Activated T-cell treated with anti-CD3 and anti-CD28 coated beads, Interleukin-2, amount 50 U/mL, for 72 hours (primary cell): ENCODE measurements around the gene SECTM1. TPM values are rescaled to one million over a fixed set of nuclear protein-coding genes. Genes with fewer than 3 reads are reported as not detected.
A peak's percentile ranks its signal among the peaks of the same experiment; 100 is the strongest.
"Not testable (repeated sequence)": the region's sequence is repeated elsewhere in the genome, so short reads cannot be mapped to it uniquely, and the experiment has no call there.

Experiments
- ATAC-seq, 2 donors: fragments of 150-1000 bp; cut with Tn5 transposase; replicated peaks in 1 of 2; 2 replicates each; pipeline ENCODE4 v1.10.0; 2021; ENCODE audit warnings: moderate library complexity in 2 of 2, mild to moderate bottlenecking in 1 of 2
- DNase-seq, 2 donors: peaks; one replicate each; pipeline ENCODE4 v3.0.0; 2021 to 2022; ENCODE audit warnings: mixed read lengths in 1 of 2
- H3K27ac Mint-ChIP-seq: one replicate; pipeline ENCODE4 v1.8.0; 2022; ENCODE audit warnings: mild to moderate bottlenecking, moderate library complexity, mixed read lengths
- H3K27me3 Mint-ChIP-seq: one replicate; pipeline ENCODE4 v1.8.0; 2022; ENCODE audit warnings: low read depth, mixed read lengths
- H3K36me3 Mint-ChIP-seq, 2 donors: one replicate each; pipeline ENCODE4 v1.8.0; 2022; ENCODE audit warnings: mixed read lengths in 2 of 2, mild to moderate bottlenecking in 1 of 2; ENCODE audit not compliant: insufficient read depth in 2 of 2
- H3K4me1 Mint-ChIP-seq: one replicate; pipeline ENCODE4 v1.8.0; 2022; ENCODE audit warnings: low read depth, mixed read lengths
- H3K4me3 Mint-ChIP-seq, 2 donors: one replicate each; pipeline ENCODE4 v1.8.0; 2022; ENCODE audit warnings: mild to moderate bottlenecking in 2 of 2, mixed read lengths in 2 of 2, moderate library complexity in 2 of 2
- H3K9me3 Mint-ChIP-seq, 2 donors: one replicate each; pipeline ENCODE4 v1.8.0; 2022; ENCODE audit warnings: mixed read lengths in 2 of 2
- total RNA-seq, 2 donors: library from RNA; stranded (reverse); gene quantifications; one replicate each; pipeline ENCODE4 v1.2.3, GENCODE V29; 2022

SECTM1 gene
- total RNA-seq, 2 donors from 2014 or later, result 3.3 to 12.6 TPM

GRCh38 chr17:82348866-82349265 is 15.3 kb upstream of the SECTM1 start:
- Mint-ChIP-seq H3K27ac (no peak overlapping the region), H3K4me1 (peaks cover 18% of the 10 kb centered on the region), H3K4me3 (no peak overlapping the region), H3K27me3 (peaks cover 6% of the 10 kb centered on the region), H3K9me3 (no peaks in the 10 kb centered on the region), H3K36me3 (no peaks in the 10 kb centered on the region)
- DNase-seq (no peak), ATAC-seq (no peak)

GRCh38 chr17:82348434-82348833 is 14.9 kb upstream of the SECTM1 start:
- ATAC-seq, result no peak

GRCh38 chr17:82347994-82348393 is 14.4 kb upstream of the SECTM1 start:
- not testable (repeated sequence) for H3K27ac Mint-ChIP-seq, H3K4me3 Mint-ChIP-seq, DNase-seq, H3K27me3 Mint-ChIP-seq, ATAC-seq, H3K36me3 Mint-ChIP-seq, H3K9me3 Mint-ChIP-seq
- peaks cover 18% of the 10 kb centered on the region for H3K4me1 Mint-ChIP-seq

More at GRCh38 chr17:82348434-82348833, 14.9 kb upstream of the SECTM1 start:
- DNase-seq, result no peak
- Mint-ChIP-seq H3K9me3 (no peaks in the 10 kb centered on the region), H3K27ac (no peak overlapping the region), H3K27me3 (peaks cover 6% of the 10 kb centered on the region), H3K4me3 (no peak overlapping the region), H3K36me3 (no peaks in the 10 kb centered on the region), H3K4me1 (peaks cover 18% of the 10 kb centered on the region)

- no peak for DNase-seq
- Mint-ChIP-seq H3K9me3 (no peaks in the 10 kb centered on the region), H3K36me3 (no peaks in the 10 kb centered on the region), H3K27me3 (peaks cover 6% of the 10 kb centered on the region), H3K27ac (no peak overlapping the region), H3K4me1 (peaks cover 10% of the 10 kb centered on the region), H3K4me3 (no peak overlapping the region)
- no peak for ATAC-seq
These were observed 13.1 kb upstream of the SECTM1 start for GRCh38 chr17:82346342-82347300.

GRCh38 chr17:82345151-82345976 is 11.8 kb upstream of the SECTM1 start:
- Mint-ChIP-seq H3K9me3 (no peaks in the 10 kb centered on the region), H3K4me3 (no peak overlapping the region), H3K27me3 (peaks cover 6% of the 10 kb centered on the region), H3K27ac (no peak overlapping the region), H3K4me1 (peaks cover 2% of the 10 kb centered on the region), H3K36me3 (peaks cover 0 to 2% of the 10 kb centered on the region in 2 donors)
- no peak for DNase-seq
- no peak for ATAC-seq

- peaks cover 6% of the 10 kb centered on the region for H3K27me3 Mint-ChIP-seq
- ATAC-seq, result no peak
- no peaks in the 10 kb centered on the region for H3K4me1 Mint-ChIP-seq
- no peak for DNase-seq
- no peaks in the 10 kb centered on the region for H3K9me3 Mint-ChIP-seq
- peaks cover 0 to 2% of the 10 kb centered on the region in 2 donors for H3K36me3 Mint-ChIP-seq
- no peak overlapping the region for H3K27ac Mint-ChIP-seq
- H3K4me3 Mint-ChIP-seq, result no peak overlapping the region
These were observed 10.8 kb upstream of the SECTM1 start for GRCh38 chr17:82344175-82344907.

- Mint-ChIP-seq H3K36me3 (peaks cover 0 to 2% of the 10 kb centered on the region in 2 donors), H3K27me3 (peaks cover 6% of the 10 kb centered on the region), H3K4me1 (no peaks in the 10 kb centered on the region), H3K27ac (no peak overlapping the region), H3K4me3 (no peak overlapping the region), H3K9me3 (no peaks in the 10 kb centered on the region)
- DNase-seq (no peak), ATAC-seq (no peak)
These were observed 10.0 kb upstream of the SECTM1 start for GRCh38 chr17:82343560-82343959.

- Mint-ChIP-seq H3K4me3 (no peak overlapping the region), H3K36me3 (peaks cover 0 to 2% of the 10 kb centered on the region in 2 donors), H3K27me3 (peaks cover 6% of the 10 kb centered on the region), H3K4me1 (no peaks in the 10 kb centered on the region), H3K9me3 (no peaks in the 10 kb centered on the region), H3K27ac (no peak overlapping the region)
- no peak for DNase-seq
- ATAC-seq, result no peak
These were observed 9.0 kb upstream of the SECTM1 start for GRCh38 chr17:82342361-82343079.

GRCh38 chr17:82339634-82340580 is 6.3 kb upstream of the SECTM1 start:
- Mint-ChIP-seq H3K4me1 (peaks cover 13% of the 10 kb centered on the region), H3K27me3 (no peaks in the 10 kb centered on the region), H3K36me3 (peaks cover 0 to 3% of the 10 kb centered on the region in 2 donors), H3K27ac (no peak overlapping the region), H3K9me3 (no peaks in the 10 kb centered on the region), H3K4me3 (no peak overlapping the region)
- no peak for DNase-seq
- ATAC-seq, result no peak

- H3K27me3 Mint-ChIP-seq, result no peaks in the 10 kb centered on the region
- ATAC-seq, result peak in 1 of 2 donors; percentile 28
These were observed 5.5 kb upstream of the SECTM1 start for GRCh38 chr17:82338858-82339633.

More at GRCh38 chr17:82338858-82339633, 5.5 kb upstream of the SECTM1 start:
- Mint-ChIP-seq H3K4me1 (peaks cover 20% of the 10 kb centered on the region), H3K4me3 (no peak overlapping the region), H3K9me3 (no peaks in the 10 kb centered on the region), H3K36me3 (peaks cover 0 to 3% of the 10 kb centered on the region in 2 donors), H3K27ac (no peak overlapping the region)
- no peak for DNase-seq
